HG03442 (cell line): ENCODE results near the gene WIPF3.

Experiments used
- ATAC-seq: cut with Tn5 transposase; IDR thresholded peaks from one replicate; pipeline ENCODE4 v1.9.1; 2021; ENCODE audit warnings: mild to moderate bottlenecking, moderate library complexity; ENCODE audit not compliant: unreplicated experiment

Gene WIPF3

GRCh38 chr7:29900745-29901144 is 94.4 kb downstream of the WIPF3 start:
- ATAC-seq, result no peak

GRCh38 chr7:29906200-29907022 is 100.1 kb downstream of the WIPF3 start:
- ATAC-seq, result no peak

GRCh38 chr7:29914180-29914579 is 107.9 kb downstream of the WIPF3 start:
- ATAC-seq, result no peak

GRCh38 chr7:29915481-29916215 is 109.3 kb downstream of the WIPF3 start:
- no peak for ATAC-seq

GRCh38 chr7:29917641-29918040 is 111.3 kb downstream of the WIPF3 start:
- ATAC-seq, result no peak

GRCh38 chr7:29918850-29919249 is 112.5 kb downstream of the WIPF3 start:
- ATAC-seq, result no peak

- ATAC-seq, result no peak
These were observed 113.5 kb downstream of the WIPF3 start for GRCh38 chr7:29919790-29920189.

GRCh38 chr7:29920491-29920890 is 114.2 kb downstream of the WIPF3 start:
- no peak for ATAC-seq

GRCh38 chr7:29921404-29922010 is 115.2 kb downstream of the WIPF3 start:
- ATAC-seq, result peak; percentile 90

GRCh38 chr7:29922921-29923700 is 116.8 kb downstream of the WIPF3 start:
- no peak for ATAC-seq

GRCh38 chr7:29924006-29924405 is 117.7 kb downstream of the WIPF3 start:
- ATAC-seq, result no peak

GRCh38 chr7:29924684-29925083 is 118.4 kb downstream of the WIPF3 start:
- ATAC-seq, result no peak

- no peak for ATAC-seq
These were observed 119.9 kb downstream of the WIPF3 start for GRCh38 chr7:29926216-29926615.

- ATAC-seq, result no peak
These were observed 120.4 kb downstream of the WIPF3 start for GRCh38 chr7:29926741-29927140.

GRCh38 chr7:29929018-29929807 is 122.9 kb downstream of the WIPF3 start:
- ATAC-seq, result no peak

- no peak for ATAC-seq
These were observed 128.8 kb downstream of the WIPF3 start for GRCh38 chr7:29935111-29935510.

GRCh38 chr7:29937132-29937531 is 130.8 kb downstream of the WIPF3 start:
- no peak for ATAC-seq

GRCh38 chr7:29940199-29940598 is 133.9 kb downstream of the WIPF3 start:
- no peak for ATAC-seq

- ATAC-seq, result no peak
These were observed 139.0 kb downstream of the WIPF3 start for GRCh38 chr7:29945259-29945809.
